ENCODE results near the gene ARL8B. TPM values are rescaled to one million over a fixed set of nuclear protein-coding genes. Genes with fewer than 3 reads are reported as not detected.
"Not testable (repeated sequence)": the region's sequence is repeated elsewhere in the genome, so short reads cannot be mapped to it uniquely, and the experiment has no call there.

ARL8B gene
- total RNA-seq, 4 donors from 2014 or later: 44.2 to 64.8 (median 49.9) TPM

DNA sequence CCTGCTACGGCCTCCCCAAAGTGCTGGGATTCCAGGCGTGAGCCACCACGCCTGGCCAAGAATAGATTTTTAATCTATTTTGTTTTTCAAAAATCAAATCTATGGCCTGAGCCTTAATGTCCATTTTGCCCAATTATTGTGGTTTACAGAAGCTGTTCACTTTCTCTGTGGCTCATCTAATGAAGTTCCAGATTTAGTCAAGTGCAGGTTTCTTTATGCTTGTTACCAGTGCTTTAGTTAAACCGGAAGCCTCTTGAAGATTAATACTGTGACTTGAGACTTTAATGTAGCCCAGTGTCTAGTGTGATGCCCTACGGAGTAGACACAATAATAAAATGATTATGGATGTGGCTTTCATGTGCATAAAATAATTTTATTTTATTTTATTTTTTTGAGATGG is 48.9 kb downstream of the ARL8B start:
- ATAC-seq (ENCODE audit: low FRiP score) (no peak), DNase-seq (ENCODE audit: low spot score) (no peak)
- TF ChIP-seq, protein P1, sequence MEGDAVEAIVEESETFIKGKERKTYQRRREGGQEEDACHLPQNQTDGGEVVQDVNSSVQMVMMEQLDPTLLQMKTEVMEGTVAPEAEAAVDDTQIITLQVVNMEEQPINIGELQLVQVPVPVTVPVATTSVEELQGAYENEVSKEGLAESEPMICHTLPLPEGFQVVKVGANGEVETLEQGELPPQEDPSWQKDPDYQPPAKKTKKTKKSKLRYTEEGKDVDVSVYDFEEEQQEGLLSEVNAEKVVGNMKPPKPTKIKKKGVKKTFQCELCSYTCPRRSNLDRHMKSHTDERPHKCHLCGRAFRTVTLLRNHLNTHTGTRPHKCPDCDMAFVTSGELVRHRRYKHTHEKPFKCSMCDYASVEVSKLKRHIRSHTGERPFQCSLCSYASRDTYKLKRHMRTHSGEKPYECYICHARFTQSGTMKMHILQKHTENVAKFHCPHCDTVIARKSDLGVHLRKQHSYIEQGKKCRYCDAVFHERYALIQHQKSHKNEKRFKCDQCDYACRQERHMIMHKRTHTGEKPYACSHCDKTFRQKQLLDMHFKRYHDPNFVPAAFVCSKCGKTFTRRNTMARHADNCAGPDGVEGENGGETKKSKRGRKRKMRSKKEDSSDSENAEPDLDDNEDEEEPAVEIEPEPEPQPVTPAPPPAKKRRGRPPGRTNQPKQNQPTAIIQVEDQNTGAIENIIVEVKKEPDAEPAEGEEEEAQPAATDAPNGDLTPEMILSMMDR (IDR thresholded peaks at IDR 0.05): no peak

DNA sequence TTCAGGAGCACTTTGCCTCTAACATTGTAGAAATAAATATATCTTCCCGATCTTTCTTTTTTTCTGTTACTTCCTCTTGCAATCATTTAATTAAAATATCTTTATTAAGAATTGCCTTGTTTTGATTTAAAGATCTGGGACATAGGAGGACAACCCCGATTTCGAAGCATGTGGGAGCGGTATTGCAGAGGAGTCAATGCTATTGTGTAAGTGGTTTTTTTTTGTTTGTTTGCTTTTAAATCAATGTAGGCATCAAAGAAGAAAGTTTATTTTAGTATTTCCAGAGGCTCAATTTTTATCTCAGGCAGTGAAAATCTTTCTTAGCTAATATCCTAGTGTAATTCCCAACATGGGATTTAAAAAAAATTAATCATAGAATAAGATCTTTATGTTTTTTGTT is 49.9 kb downstream of the ARL8B start:
- DNase-seq (ENCODE audit: low spot score) (no peak), ATAC-seq (ENCODE audit: low FRiP score) (no peak)
- TF ChIP-seq, protein P1 (IDR thresholded peaks at IDR 0.05): no peak

DNA sequence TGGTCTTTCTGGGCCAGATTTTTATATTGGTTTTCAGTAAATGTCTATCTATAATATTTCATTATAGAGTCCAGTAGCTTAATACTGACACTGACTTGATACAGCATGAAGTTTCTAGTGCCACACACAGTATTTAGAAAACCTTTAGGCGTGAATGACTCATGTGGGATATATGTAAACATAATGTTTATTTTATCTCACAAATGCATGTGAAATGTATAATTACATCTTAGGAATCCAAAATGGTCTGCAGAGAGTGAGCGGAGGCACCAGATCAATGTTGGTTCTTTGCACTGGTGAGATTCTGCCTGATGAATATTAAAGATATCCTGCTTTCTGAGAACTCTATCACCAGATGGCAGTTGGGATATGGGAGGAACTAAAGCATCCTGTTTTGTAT is 56.9 kb downstream of the ARL8B start:
- not testable (repeated sequence) for ATAC-seq (ENCODE audit: low FRiP score); DNase-seq (ENCODE audit: low spot score)

- DNase-seq (ENCODE audit: low spot score): no peak
- TF ChIP-seq, protein P1 (IDR thresholded peaks at IDR 0.05): no peak
- no peak for ATAC-seq (ENCODE audit: low FRiP score)
These were observed 59.5 kb downstream of the ARL8B start for GRCh38 chr3:5181469-5182141.

DNA sequence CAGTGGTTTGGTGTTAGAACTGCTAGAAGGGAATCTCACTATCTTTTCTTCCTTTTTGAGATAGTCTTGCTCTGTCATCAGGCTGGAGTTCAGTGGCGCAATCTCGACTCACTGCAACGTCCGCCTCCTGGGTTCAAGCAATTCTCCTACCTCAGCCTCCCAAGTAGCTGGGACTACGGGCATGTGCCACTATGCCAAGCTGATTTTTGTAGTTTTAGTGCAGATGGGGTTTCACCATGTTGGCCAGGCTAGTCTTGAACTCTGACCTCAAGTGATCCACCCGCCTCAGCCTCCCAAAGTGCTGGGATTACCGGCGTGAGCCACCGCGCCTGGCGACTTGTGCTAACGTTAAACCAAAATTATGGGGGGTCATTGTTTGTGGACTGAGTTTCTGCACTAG is 61.6 kb downstream of the ARL8B start:
- not testable (repeated sequence) for ATAC-seq (ENCODE audit: low FRiP score); DNase-seq (ENCODE audit: low spot score)

- DNase-seq (ENCODE audit: low spot score): no peak
- ATAC-seq (ENCODE audit: low FRiP score): no peak
- TF ChIP-seq, protein P1 (IDR thresholded peaks at IDR 0.05): no peak
These were observed 62.4 kb downstream of the ARL8B start for GRCh38 chr3:5184499-5184898.

- TF ChIP-seq, protein P1 (IDR thresholded peaks at IDR 0.05): no peak
- ATAC-seq (ENCODE audit: low FRiP score) (no peak), DNase-seq (ENCODE audit: low spot score) (no peak)
These were observed 63.1 kb downstream of the ARL8B start for GRCh38 chr3:5185093-5185673.

GRCh38 chr3:5186089-5186857 is 64.2 kb downstream of the ARL8B start:
- ATAC-seq (ENCODE audit: low FRiP score) (no peak), DNase-seq (ENCODE audit: low spot score) (no peak)
- TF ChIP-seq, protein P1 (IDR thresholded peaks at IDR 0.05): no peak

Measured in omental fat pad (tissue), 4 donors.